ENCODE measurements around the gene LNX1. TPM values are rescaled to one million over a fixed set of nuclear protein-coding genes. Genes with fewer than 3 reads are reported as not detected.

Gene LNX1
- total and polyA plus RNA-seq, 2 donors (not counting 3 experiments of a cell fraction or from before 2014, with no cell fraction given): 0.72 to 1.3 TPM

DNA sequence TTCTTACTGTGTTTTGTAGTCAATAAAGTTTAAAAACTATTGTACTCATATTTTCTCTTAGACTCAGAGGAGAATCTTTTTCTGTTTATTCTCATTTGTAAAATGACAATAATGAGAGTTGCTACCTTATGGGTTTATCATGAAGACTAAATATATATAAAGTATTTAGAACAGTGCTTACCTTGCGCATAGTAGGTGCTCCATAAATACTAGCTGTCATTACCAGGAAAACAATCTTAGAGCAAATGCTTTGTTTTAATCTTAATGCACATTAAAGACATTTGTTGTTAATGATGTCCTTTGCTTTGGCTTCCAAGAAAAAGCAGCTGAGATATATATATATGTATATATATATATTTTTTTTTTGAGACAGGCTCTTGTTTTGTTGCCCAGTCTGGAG lies 168.9 kb downstream of the LNX1 start:
- dilution Hi-C loops (cut with MboI; ENCODE audit: extremely low pct_ligation_motif_present, low sequenced_read_pairs) (no loop called here), intact Hi-C loops (cut with micrococcal nuclease) (no loop called here)
- H3K79me2 ChIP-seq (ENCODE audit: control insufficient read depth, insufficient read depth, low read length): no peaks in the 10 kb centered on the region
- no peaks in the 10 kb centered on the region for H3K4me1 ChIP-seq (ENCODE audit: control insufficient read depth, extremely low read depth, insufficient read depth, low read length)
- H3K27me3 ChIP-seq (ENCODE audit: control insufficient read depth in 2 of 2, insufficient read depth in 2 of 2, low read length in 2 of 2): no peaks in the 10 kb centered on the region
- H3K36me3 ChIP-seq (ENCODE audit: control insufficient read depth in 2 of 2, extremely low read depth in 1 of 2, insufficient read depth in 2 of 2, low read length in 2 of 2): no peaks in the 10 kb centered on the region
- H3K4me3 ChIP-seq (replicated peaks in 1 of 3; ENCODE audit: insufficient read depth in 1 of 3, low read depth in 1 of 3, low read length in 3 of 3): no peak overlapping the region
- no peaks in the 10 kb centered on the region for H3K9me3 ChIP-seq (replicated peaks; ENCODE audit: control insufficient read depth, insufficient read depth, low read length)
- H3K27ac ChIP-seq (ENCODE audit: insufficient read depth, low read depth, low read length): no peak overlapping the region
- FAIRE-seq: no peak
- TF ChIP-seq POLR2A (IDR thresholded peaks at IDR 0.05; ENCODE audit: low read depth, low read length): no peak
- TF ChIP-seq FOS (IDR thresholded peaks at IDR 0.05; ENCODE audit: borderline replicate concordance, insufficient read depth, low read length): no peak
- no peak for TF ChIP-seq GATA2 (IDR thresholded peaks at IDR 0.05; ENCODE audit: insufficient read depth, insufficient read length, low read depth, low read length)
- TF ChIP-seq POLR2AphosphoS5 (IDR thresholded peaks at IDR 0.05; ENCODE audit: insufficient read depth, low read depth, low read length): no peak
- no peak for TF ChIP-seq EZH2 (IDR thresholded peaks at IDR 0.05; ENCODE audit: borderline replicate concordance, low read depth, low read length, severe bottlenecking)
- no peak for TF ChIP-seq MYC (IDR thresholded peaks at IDR 0.05; ENCODE audit: low read depth, low read length)
- TF ChIP-seq JUN (IDR thresholded peaks at IDR 0.05; ENCODE audit: borderline replicate concordance, insufficient read depth, insufficient read length, low read depth): no peak
- no peak for TF ChIP-seq MAX (IDR thresholded peaks at IDR 0.05; ENCODE audit: insufficient read depth, insufficient read length)
- TF ChIP-seq, protein P1, sequence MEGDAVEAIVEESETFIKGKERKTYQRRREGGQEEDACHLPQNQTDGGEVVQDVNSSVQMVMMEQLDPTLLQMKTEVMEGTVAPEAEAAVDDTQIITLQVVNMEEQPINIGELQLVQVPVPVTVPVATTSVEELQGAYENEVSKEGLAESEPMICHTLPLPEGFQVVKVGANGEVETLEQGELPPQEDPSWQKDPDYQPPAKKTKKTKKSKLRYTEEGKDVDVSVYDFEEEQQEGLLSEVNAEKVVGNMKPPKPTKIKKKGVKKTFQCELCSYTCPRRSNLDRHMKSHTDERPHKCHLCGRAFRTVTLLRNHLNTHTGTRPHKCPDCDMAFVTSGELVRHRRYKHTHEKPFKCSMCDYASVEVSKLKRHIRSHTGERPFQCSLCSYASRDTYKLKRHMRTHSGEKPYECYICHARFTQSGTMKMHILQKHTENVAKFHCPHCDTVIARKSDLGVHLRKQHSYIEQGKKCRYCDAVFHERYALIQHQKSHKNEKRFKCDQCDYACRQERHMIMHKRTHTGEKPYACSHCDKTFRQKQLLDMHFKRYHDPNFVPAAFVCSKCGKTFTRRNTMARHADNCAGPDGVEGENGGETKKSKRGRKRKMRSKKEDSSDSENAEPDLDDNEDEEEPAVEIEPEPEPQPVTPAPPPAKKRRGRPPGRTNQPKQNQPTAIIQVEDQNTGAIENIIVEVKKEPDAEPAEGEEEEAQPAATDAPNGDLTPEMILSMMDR (IDR thresholded peaks at IDR 0.05; ENCODE audit: extremely low read depth in 1 of 2, insufficient read depth in 1 of 2, low read depth in 1 of 2, low read length in 2 of 2): no peak
- no peak overlapping the region for H3K4me2 ChIP-seq (ENCODE audit: insufficient read depth, low read length)
- ChIA-PET POLR2A (no interaction called here), CTCF (interaction anchor here (1.3 to 3.5 kb wide), 2 partner anchors 10 to 812 kb away, joined by 5 to 12 read pairs; no protein-coding TSS in a partner anchor)
- DNase-seq (ENCODE audit: low read depth, low spot score): no peak
- H4K20me1 ChIP-seq (replicated peaks; ENCODE audit: control insufficient read depth, extremely low read depth, insufficient read depth, low read length): no peaks in the 10 kb centered on the region
- no TSS peak for BruUV-seq (replicated peaks)
- H3K9me1 ChIP-seq (replicated peaks; ENCODE audit: control insufficient read depth, extremely low read depth, insufficient read depth, low read length): no peaks in the 10 kb centered on the region
- H3K9ac ChIP-seq (replicated peaks; ENCODE audit: extremely low read depth, insufficient read depth, low read length): no peak overlapping the region
- no peak overlapping the region for H2AFZ ChIP-seq (ENCODE audit: low read depth, low read length)

Measured in endothelial cell of umbilical vein (primary cell).